B cell (primary cell): Measurements from ENCODE around the gene RAE1. TPM values are rescaled to one million over a fixed set of nuclear protein-coding genes. Genes with fewer than 3 reads are reported as not detected.

ENCODE experiments used
- ATAC-seq: fragments of 200-7000 bp; cut with Tn5 transposase; one replicate; pipeline ENCODE4 v1.10.0; 2021; ENCODE audit warnings: low read depth, mild to moderate bottlenecking, moderate number of reproducible peaks, moderate library complexity
- CTCF ChIA-PET: fragments of 350-600 bp; sonication (Branson Sonifier 250); formaldehyde crosslinking; loops from one replicate; lab custom pipeline; 2021; ENCODE audit warnings: antibody characterized with exemption, inconsistent platforms; lab: Charles Lee
- POLR2A ChIA-PET: fragments of 350-600 bp; sonication (Branson Sonifier 250); formaldehyde crosslinking; loops from one replicate; lab custom pipeline; 2021; ENCODE audit warnings: antibody characterized with exemption; lab: Charles Lee
- DNase-seq: peaks from one replicate; pipeline ENCODE4 v3.0.0; 2013
- H2AFZ ChIP-seq: 2 replicates; pipeline ENCODE4 v1.6.1; 2012; ENCODE audit warnings: mild to moderate bottlenecking, low read depth, low read length; ENCODE audit not compliant: insufficient read depth, poor library complexity, severe bottlenecking
- H3K27ac ChIP-seq, 2 donors: 1 replicate in 1 of 2; 2 replicates in 1 of 2; pipeline ENCODE4 v1.5.1; 2012 to 2013; ENCODE audit warnings: low read length in 2 of 2, mild to moderate bottlenecking in 2 of 2, moderate library complexity in 1 of 2
- H3K27me3 ChIP-seq, 4 experiments: fragments of 200-600 bp in 1 of 4; sonication (generic) in 1 of 4; replicated peaks in 1 of 4; 1 replicate in 2 of 4; 2 replicates in 2 of 4; pipeline versions ENCODE4 v1.6.1 to v1.7.0; 2013 to 2016; ENCODE audit warnings: low read length in 3 of 4, mild to moderate bottlenecking in 2 of 4, mixed read lengths in 1 of 4, moderate library complexity in 1 of 4; ENCODE audit not compliant: insufficient read depth in 4 of 4, control insufficient read depth in 3 of 4; ENCODE audit errors: control extremely low read depth in 1 of 4
- H3K36me3 ChIP-seq, 2 experiments: replicated peaks in 1 of 2; 1 replicate in 1 of 2; 2 replicates in 1 of 2; pipeline versions ENCODE4 v1.6.1 to v1.7.1; 2013; ENCODE audit warnings: low read length in 1 of 2; ENCODE audit not compliant: insufficient read depth in 2 of 2, control insufficient read depth in 1 of 2; ENCODE audit errors: control extremely low read depth in 1 of 2, extremely low read depth in 1 of 2
- H3K4me1 ChIP-seq, 2 donors: fragments of 200-600 bp in 1 of 2; sonication (generic) in 1 of 2; 1 replicate in 1 of 2; 2 replicates in 1 of 2; pipeline versions ENCODE4 v1.5.1 to v1.6.1; 2013 to 2017; ENCODE audit warnings: low read length in 2 of 2; ENCODE audit not compliant: control insufficient read depth in 2 of 2, insufficient read depth in 2 of 2
- H3K4me2 ChIP-seq: replicated peaks from 2 replicates; pipeline ENCODE3; 2012; ENCODE audit warnings: mild to moderate bottlenecking, low read depth, low read length; ENCODE audit not compliant: poor library complexity, severe bottlenecking
- H3K4me3 ChIP-seq, 5 experiments: fragments of 200-600 bp in 1 of 5; sonication (generic) in 1 of 5; 1 replicate in 3 of 5; 2 replicates in 2 of 5; pipeline versions ENCODE4 v1.5.1 to v1.7.0; 2011 to 2016; ENCODE audit warnings: low read length in 4 of 5, mild to moderate bottlenecking in 4 of 5, low read depth in 2 of 5, control low read depth in 1 of 5, moderate library complexity in 1 of 5; ENCODE audit not compliant: insufficient read depth in 1 of 5; ENCODE audit errors: control extremely low read depth in 1 of 5, extremely low read depth in 1 of 5
- H3K79me2 ChIP-seq: fragments of 200-600 bp; sonication (generic); one replicate; pipeline ENCODE4 v1.6.0; 2016; ENCODE audit warnings: low read length; ENCODE audit not compliant: control insufficient read depth, insufficient read depth
- H3K9ac ChIP-seq: fragments of 200-600 bp; sonication (generic); 2 replicates; pipeline ENCODE4 v1.6.1; 2017; ENCODE audit warnings: mild to moderate bottlenecking, low read length, moderate library complexity
- H3K9me3 ChIP-seq, 3 donors: one replicate each; pipeline versions ENCODE4 v1.6.1 to v1.7.1; 2013; ENCODE audit warnings: low read length in 2 of 3; ENCODE audit not compliant: control insufficient read depth in 2 of 3, insufficient read depth in 1 of 3; ENCODE audit errors: control extremely low read depth in 1 of 3
- H4K20me1 ChIP-seq: 2 replicates; pipeline ENCODE4 v1.6.0; 2012; ENCODE audit warnings: mild to moderate bottlenecking, low read length; ENCODE audit not compliant: insufficient read depth, control insufficient read depth, poor library complexity, severe bottlenecking
- H3K27ac Mint-ChIP-seq: one replicate; pipeline ENCODE4 v1.8.0; 2021; ENCODE audit warnings: mixed read lengths
- H3K27me3 Mint-ChIP-seq: one replicate; pipeline ENCODE4 v1.8.0; 2021; ENCODE audit warnings: mixed read lengths
- H3K4me1 Mint-ChIP-seq: one replicate; pipeline ENCODE4 v1.8.0; 2021; ENCODE audit warnings: mixed read lengths
- H3K4me3 Mint-ChIP-seq: one replicate; pipeline ENCODE4 v1.8.0; 2021; ENCODE audit warnings: mixed read lengths
- H3K9me3 Mint-ChIP-seq: one replicate; pipeline ENCODE4 v1.8.0; 2022; ENCODE audit warnings: mixed read lengths; ENCODE audit not compliant: insufficient read depth
- EZH2 ChIP-seq: IDR thresholded peaks from 2 replicates; pipeline ENCODE4 v1.6.1; 2012; ENCODE audit warnings: borderline replicate concordance, low read depth, mild to moderate bottlenecking, moderate library complexity, low read length; ENCODE audit not compliant: insufficient read depth, poor library complexity, severe bottlenecking
- WGBS: methylation state at CpG from one replicate; pipeline ENCODE4 v1.1.5; 2013; ENCODE audit warnings: missing lambda C conversion rate; ENCODE audit not compliant: insufficient coverage; 5-methylcytosine and 5-hydroxymethylcytosine counted together
- intact Hi-C: fragments of 100-400 bp; cut with micrococcal nuclease; formaldehyde crosslinking; loops from one replicate; pipeline ENCODE4 v1.10.0; 2022
- polyA plus RNA-seq: library from polyadenylated mRNA; depleted of rRNA; stranded (reverse); fragments of >200 nt; gene quantifications from 2 replicates; pipeline ENCODE4 v1.2.3, GENCODE V29; 2012
- total RNA-seq, 2 donors: library from RNA; stranded (reverse); fragments of 120-200 nt in 1 of 2; gene quantifications; 1 replicate in 1 of 2; 2 replicates in 1 of 2; pipeline versions ENCODE4 v1.2.3 to v1.2.4, GENCODE V29; 2013 to 2022
- TF ChIP-seq, protein P1 (sequence below): fragments of 200-600 bp; IDR thresholded peaks from one replicate; pipeline ENCODE4 v1.8.0; 2022; ENCODE audit warnings: antibody characterized with exemption, mild to moderate bottlenecking

RAE1 gene
- total and polyA plus RNA-seq, 2 donors (not counting 1 experiment from before 2014, with no cell fraction given): 32.6 to 33.3 TPM

- WGBS: 88% methylated on average over 3 of the region's 5 CpGs
- no peak overlapping the region for H3K4me2 ChIP-seq
- H3K79me2 ChIP-seq: no peaks in the 10 kb centered on the region
- no peaks in the 10 kb centered on the region for H3K36me3 ChIP-seq
- H3K4me1 Mint-ChIP-seq: no peaks in the 10 kb centered on the region
- H3K27ac ChIP-seq: no peak overlapping the region
- H3K27ac Mint-ChIP-seq: no peak overlapping the region
- H2AFZ ChIP-seq: no peak overlapping the region
- ATAC-seq: no peak
- H3K9me3 ChIP-seq: no peaks in the 10 kb centered on the region
- ChIA-PET POLR2A (no interaction called here), CTCF (no interaction called here)
- no peak for TF ChIP-seq EZH2
- TF ChIP-seq, protein P1, sequence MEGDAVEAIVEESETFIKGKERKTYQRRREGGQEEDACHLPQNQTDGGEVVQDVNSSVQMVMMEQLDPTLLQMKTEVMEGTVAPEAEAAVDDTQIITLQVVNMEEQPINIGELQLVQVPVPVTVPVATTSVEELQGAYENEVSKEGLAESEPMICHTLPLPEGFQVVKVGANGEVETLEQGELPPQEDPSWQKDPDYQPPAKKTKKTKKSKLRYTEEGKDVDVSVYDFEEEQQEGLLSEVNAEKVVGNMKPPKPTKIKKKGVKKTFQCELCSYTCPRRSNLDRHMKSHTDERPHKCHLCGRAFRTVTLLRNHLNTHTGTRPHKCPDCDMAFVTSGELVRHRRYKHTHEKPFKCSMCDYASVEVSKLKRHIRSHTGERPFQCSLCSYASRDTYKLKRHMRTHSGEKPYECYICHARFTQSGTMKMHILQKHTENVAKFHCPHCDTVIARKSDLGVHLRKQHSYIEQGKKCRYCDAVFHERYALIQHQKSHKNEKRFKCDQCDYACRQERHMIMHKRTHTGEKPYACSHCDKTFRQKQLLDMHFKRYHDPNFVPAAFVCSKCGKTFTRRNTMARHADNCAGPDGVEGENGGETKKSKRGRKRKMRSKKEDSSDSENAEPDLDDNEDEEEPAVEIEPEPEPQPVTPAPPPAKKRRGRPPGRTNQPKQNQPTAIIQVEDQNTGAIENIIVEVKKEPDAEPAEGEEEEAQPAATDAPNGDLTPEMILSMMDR: no peak
- H4K20me1 ChIP-seq: no peaks in the 10 kb centered on the region
- no peak overlapping the region for H3K4me3 Mint-ChIP-seq
- intact Hi-C loops: no loop called here
- H3K27me3 Mint-ChIP-seq: peaks cover 21% of the 10 kb centered on the region
- no peak overlapping the region for H3K4me3 ChIP-seq
- no peak for DNase-seq
- no peak overlapping the region for H3K9ac ChIP-seq
- H3K4me1 ChIP-seq: no peaks in the 10 kb centered on the region
- H3K27me3 ChIP-seq: peaks cover 0 to 10% (median 2%) of the 10 kb centered on the region in 4 experiments
- H3K9me3 Mint-ChIP-seq: no peaks in the 10 kb centered on the region
These were observed 37.1 kb upstream of the RAE1 start for GRCh38 chr20:57313951-57314350.

DNA sequence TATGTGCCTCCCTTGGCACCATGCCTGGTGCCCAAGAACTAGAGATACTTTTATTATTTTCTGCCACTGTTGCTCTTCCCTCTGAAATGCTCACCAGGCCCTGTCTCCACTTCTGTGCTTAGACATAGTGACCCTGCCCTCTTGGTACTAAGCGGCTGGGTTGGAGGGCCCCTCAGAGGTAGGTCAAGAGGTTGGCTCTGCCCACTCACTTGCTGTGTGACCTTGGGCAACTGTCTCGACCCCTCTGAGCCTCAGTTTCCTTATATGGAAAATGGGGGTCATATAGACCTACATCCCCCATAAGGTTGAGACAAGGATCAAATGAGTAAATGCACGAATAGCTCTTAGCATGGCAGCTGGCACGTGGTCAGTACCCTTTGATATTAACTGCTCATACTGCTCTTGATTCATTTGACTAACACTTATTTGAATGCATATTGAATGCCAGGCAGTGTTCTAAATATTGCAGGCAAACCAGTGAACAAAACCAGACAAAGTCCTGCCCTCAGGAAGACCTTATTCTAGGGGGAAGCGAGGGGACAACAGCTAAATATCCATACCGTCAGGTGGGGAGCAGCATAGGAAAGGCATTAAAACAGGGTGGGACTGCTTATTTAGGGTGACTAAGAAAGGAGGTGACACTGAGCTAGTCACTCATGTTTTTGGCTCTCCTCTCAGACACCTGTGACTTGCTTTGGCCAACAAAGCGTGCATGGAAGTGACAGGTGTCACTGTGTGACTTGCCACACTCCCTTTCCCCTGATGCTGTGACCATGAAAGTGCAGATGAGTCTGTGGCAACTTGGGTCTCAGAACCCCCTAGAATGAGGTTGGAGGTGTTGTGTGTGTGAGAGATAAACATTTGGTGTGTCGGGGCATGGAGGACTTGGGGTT is 35.7 kb upstream of the RAE1 start:
- no peak overlapping the region for H3K4me3 Mint-ChIP-seq
- Histone ChIP-seq H3K79me2 (no peaks in the 10 kb centered on the region), H4K20me1 (no peaks in the 10 kb centered on the region), H3K36me3 (no peaks in the 10 kb centered on the region), H3K4me1 (no peaks in the 10 kb centered on the region), H3K9me3 (no peaks in the 10 kb centered on the region), H3K4me2 (no peak overlapping the region), H3K9ac (no peak overlapping the region), H3K4me3 (no peak overlapping the region), H3K27ac (no peak overlapping the region), H3K27me3 (peaks cover 0 to 8% (median 1%) of the 10 kb centered on the region in 4 experiments), H2AFZ (no peak overlapping the region)
- WGBS: 87% methylated on average over 4 of the region's 8 CpGs
- CTCF ChIA-PET: no interaction called here
- H3K4me1 Mint-ChIP-seq: no peaks in the 10 kb centered on the region
- ATAC-seq (no peak), DNase-seq (no peak)
- no peaks in the 10 kb centered on the region for H3K9me3 Mint-ChIP-seq
- peaks cover 29% of the 10 kb centered on the region for H3K27me3 Mint-ChIP-seq
- intact Hi-C loops: no loop called here
- POLR2A ChIA-PET: no interaction called here
- TF ChIP-seq, protein P1: no peak
- TF ChIP-seq EZH2: no peak
- no peak overlapping the region for H3K27ac Mint-ChIP-seq
